Mesendoderm (in vitro differentiated cells): ENCODE measurements around the gene AJUBA.
A peak's percentile ranks its signal among the peaks of the same experiment; 100 is the strongest.
"Not testable (repeated sequence)": the region's sequence is repeated elsewhere in the genome, so short reads cannot be mapped to it uniquely, and the experiment has no call there.

ENCODE experiments used
- DNase-seq: peaks from one replicate; pipeline ENCODE4 v3.0.0; 2013
- H2AK5ac ChIP-seq: 2 replicates; pipeline ENCODE4 v1.6.1; 2013; ENCODE audit warnings: low read length, inconsistent platforms
- H2BK120ac ChIP-seq: 2 replicates; pipeline ENCODE4 v1.6.1; 2013; ENCODE audit warnings: low read depth, mild to moderate bottlenecking, low read length, moderate library complexity, mixed read lengths
- H2BK15ac ChIP-seq: replicated peaks from 2 replicates; pipeline ENCODE4 v1.6.1; 2013; ENCODE audit warnings: low read depth, mild to moderate bottlenecking, moderate library complexity
- H2BK5ac ChIP-seq: 2 replicates; pipeline ENCODE4 v1.6.1; 2013; ENCODE audit warnings: low read length, inconsistent platforms
- H3K18ac ChIP-seq: 2 replicates; pipeline ENCODE4 v1.6.1; 2013; ENCODE audit warnings: mild to moderate bottlenecking, low read length, mixed read lengths
- H3K23ac ChIP-seq: one replicate; pipeline ENCODE4 v1.6.1; 2013; ENCODE audit warnings: low read length
- H3K27ac ChIP-seq: 2 replicates; pipeline ENCODE4 v1.5.1; 2013; ENCODE audit warnings: low read depth, mild to moderate bottlenecking, inconsistent platforms, low read length, moderate library complexity
- H3K27me3 ChIP-seq: 2 replicates; pipeline ENCODE4 v1.6.1; 2013; ENCODE audit warnings: low read length, control low read depth, mild to moderate bottlenecking, inconsistent platforms; ENCODE audit not compliant: insufficient read depth, poor library complexity
- H3K36me3 ChIP-seq: 2 replicates; pipeline ENCODE4 v1.6.1; 2013; ENCODE audit warnings: low read length, inconsistent platforms; ENCODE audit not compliant: control insufficient read depth, insufficient read depth
- H3K4ac ChIP-seq: one replicate; pipeline ENCODE4 v1.6.1; 2013; ENCODE audit warnings: low read depth, mild to moderate bottlenecking, low read length, moderate library complexity
- H3K4me1 ChIP-seq: 2 replicates; pipeline ENCODE4 v1.6.1; 2013; ENCODE audit warnings: low read depth, low read length, inconsistent platforms; ENCODE audit not compliant: control insufficient read depth
- H3K4me2 ChIP-seq: 2 replicates; pipeline ENCODE4 v1.6.1; 2013; ENCODE audit warnings: low read length
- H3K4me3 ChIP-seq: 2 replicates; pipeline ENCODE4 v1.5.1; 2013; ENCODE audit warnings: mild to moderate bottlenecking, low read length
- H3K56ac ChIP-seq: one replicate; pipeline ENCODE4 v1.6.1; 2013; ENCODE audit warnings: low read length
- H3K79me1 ChIP-seq: 2 replicates; pipeline ENCODE4 v1.6.1; 2013; ENCODE audit warnings: low read length, inconsistent platforms
- H3K79me2 ChIP-seq: 2 replicates; pipeline ENCODE4 v1.6.1; 2013; ENCODE audit warnings: mild to moderate bottlenecking, low read length; ENCODE audit not compliant: control insufficient read depth, insufficient read depth
- H3K9ac ChIP-seq: 2 replicates; pipeline ENCODE4 v1.6.1; 2013; ENCODE audit warnings: low read length, inconsistent platforms
- H4K5ac ChIP-seq: one replicate; pipeline ENCODE4 v1.6.1; 2013; ENCODE audit warnings: low read length
- H4K8ac ChIP-seq: one replicate; pipeline ENCODE4 v1.6.1; 2013; ENCODE audit warnings: low read depth, mild to moderate bottlenecking, control low read depth, low read length, moderate library complexity
- WGBS: extraction: QIAGEN DNeasy Blood & Tissue Kit; methylation state at CpG from one replicate; pipeline ENCODE4 v1.1.7; 2013; ENCODE audit warnings: low lambda C conversion rate, missing lambda C conversion rate; ENCODE audit not compliant: insufficient coverage; ENCODE audit errors: extremely low coverage; 5-methylcytosine and 5-hydroxymethylcytosine counted together

AJUBA gene

GRCh38 chr14:22962061-22962676, 20.2 kb downstream of the AJUBA start:
- no peaks in the 10 kb centered on the region for H3K79me2 ChIP-seq
- H3K56ac ChIP-seq, result no peak overlapping the region
- H3K23ac ChIP-seq, result no peak overlapping the region
- no peak overlapping the region for H2BK120ac ChIP-seq
- H3K27ac ChIP-seq, result no peak overlapping the region
- H2BK5ac ChIP-seq, result no peak overlapping the region
- H3K4ac ChIP-seq, result no peak overlapping the region
- no peak overlapping the region for H4K8ac ChIP-seq
- no peak overlapping the region for H4K5ac ChIP-seq
- no peaks in the 10 kb centered on the region for H3K79me1 ChIP-seq
- DNase-seq, result no peak
- no peak overlapping the region for H2BK15ac ChIP-seq
- H3K9ac ChIP-seq, result no peak overlapping the region
- no peak overlapping the region for H3K4me3 ChIP-seq
- H3K4me1 ChIP-seq, result no peaks in the 10 kb centered on the region
- H3K36me3 ChIP-seq, result no peaks in the 10 kb centered on the region
- no peak overlapping the region for H2AK5ac ChIP-seq
- no peak overlapping the region for H3K18ac ChIP-seq
- no CpG with 5 or more reads among the region's 6 CpGs for WGBS
- H3K27me3 ChIP-seq, result no peaks in the 10 kb centered on the region
- H3K4me2 ChIP-seq, result no peak overlapping the region

GRCh38 chr14:22955702-22956569, 26.4 kb downstream of the AJUBA start:
- Histone ChIP-seq H2BK15ac (no peak overlapping the region), H3K79me1 (peaks cover 2% of the 10 kb centered on the region), H3K4me2 (peak overlapping the region; percentile 58), H3K4me3 (peak overlapping the region; percentile 65), H3K36me3 (no peaks in the 10 kb centered on the region), H3K79me2 (no peaks in the 10 kb centered on the region), H3K23ac (no peak overlapping the region), H4K8ac (no peak overlapping the region), H3K56ac (peak overlapping the region; percentile 97), H2BK5ac (no peak overlapping the region), H3K27me3 (no peaks in the 10 kb centered on the region), H3K9ac (peak overlapping the region; percentile 77), H4K5ac (peak overlapping the region; percentile 27), H2AK5ac (no peak overlapping the region), H3K4me1 (peaks cover 2% of the 10 kb centered on the region), H3K18ac (peak overlapping the region; percentile 93), H3K4ac (no peak overlapping the region), H2BK120ac (no peak overlapping the region), H3K27ac (peak overlapping the region; percentile 87)
- no CpG with 5 or more reads among the region's 19 CpGs for WGBS
- DNase-seq, result no peak

GRCh38 chr14:22952418-22952817, 29.9 kb downstream of the AJUBA start:
- no peak overlapping the region for H3K18ac ChIP-seq

DNA sequence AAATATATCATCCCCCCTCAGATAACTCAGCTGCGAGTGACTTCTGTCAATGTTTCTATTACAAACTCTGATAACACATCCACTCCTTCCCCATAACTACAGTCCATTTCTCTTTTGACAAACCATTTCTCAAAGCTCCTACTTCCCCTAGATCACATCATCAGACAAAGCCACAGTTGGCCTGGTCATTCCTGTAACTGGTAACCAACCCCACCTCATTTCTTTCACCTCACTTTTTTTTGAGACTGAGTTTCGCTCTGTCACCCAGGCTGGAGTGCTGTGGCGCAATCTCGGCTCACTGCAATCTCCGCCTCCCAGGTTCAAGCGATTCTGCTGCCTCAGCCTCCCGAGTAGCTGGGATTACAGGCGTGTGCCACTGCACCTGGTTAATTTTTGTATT, 30.6 kb downstream of the AJUBA start:
- H4K8ac ChIP-seq, H3K4me3 ChIP-seq, DNase-seq, H2BK15ac ChIP-seq, H3K79me1 ChIP-seq, H3K4me1 ChIP-seq, H3K36me3 ChIP-seq, H3K79me2 ChIP-seq, H2BK5ac ChIP-seq, H3K23ac ChIP-seq, H3K4ac ChIP-seq, H3K18ac ChIP-seq, H2AK5ac ChIP-seq, H3K4me2 ChIP-seq, H3K9ac ChIP-seq, H2BK120ac ChIP-seq, H3K56ac ChIP-seq, H4K5ac ChIP-seq, H3K27ac ChIP-seq, H3K27me3 ChIP-seq: not testable (repeated sequence)
- no CpG with 5 or more reads among the region's 8 CpGs for WGBS

More at GRCh38 chr14:22952418-22952817, 29.9 kb downstream of the AJUBA start:
- H2AK5ac ChIP-seq, result no peak overlapping the region
- no peaks in the 10 kb centered on the region for H3K36me3 ChIP-seq
- H3K79me2 ChIP-seq, result no peaks in the 10 kb centered on the region
- no peak overlapping the region for H3K23ac ChIP-seq
- H4K5ac ChIP-seq, result no peak overlapping the region
- H3K4ac ChIP-seq, result no peak overlapping the region
- H2BK120ac ChIP-seq, result no peak overlapping the region
- no peak overlapping the region for H2BK5ac ChIP-seq
- no peak overlapping the region for H3K4me3 ChIP-seq
- H3K56ac ChIP-seq, result no peak overlapping the region
- H3K4me2 ChIP-seq, result no peak overlapping the region
- WGBS, result no CpG with 5 or more reads among the region's 1 CpG
- H3K9ac ChIP-seq, result no peak overlapping the region
- DNase-seq, result no peak
- H4K8ac ChIP-seq, result no peak overlapping the region
- no peak overlapping the region for H3K27ac ChIP-seq
- no peak overlapping the region for H2BK15ac ChIP-seq
- H3K4me1 ChIP-seq, result peaks cover 2% of the 10 kb centered on the region
- peaks cover 2% of the 10 kb centered on the region for H3K79me1 ChIP-seq
- H3K27me3 ChIP-seq, result no peaks in the 10 kb centered on the region

GRCh38 chr14:22945642-22946041, 36.7 kb downstream of the AJUBA start:
- Histone ChIP-seq H3K79me1 (no peaks in the 10 kb centered on the region), H2BK120ac (no peak overlapping the region), H4K8ac (no peak overlapping the region), H3K27me3 (no peaks in the 10 kb centered on the region), H3K9ac (no peak overlapping the region), H3K4me3 (no peak overlapping the region), H3K4me1 (no peaks in the 10 kb centered on the region), H4K5ac (no peak overlapping the region), H3K18ac (no peak overlapping the region), H2AK5ac (no peak overlapping the region), H3K4me2 (no peak overlapping the region), H2BK15ac (no peak overlapping the region), H3K79me2 (no peaks in the 10 kb centered on the region), H3K4ac (no peak overlapping the region), H3K56ac (no peak overlapping the region), H2BK5ac (no peak overlapping the region), H3K27ac (no peak overlapping the region), H3K23ac (no peak overlapping the region), H3K36me3 (no peaks in the 10 kb centered on the region)
- no CpG with 5 or more reads among the region's 3 CpGs for WGBS
- no peak for DNase-seq
